H1 (cell line): Measurements from ENCODE around the gene TPD52L2. TPM values are rescaled to one million over a fixed set of nuclear protein-coding genes. Genes with fewer than 3 reads are reported as not detected.
"Not testable (repeated sequence)": the region's sequence is repeated elsewhere in the genome, so short reads cannot be mapped to it uniquely, and the experiment has no call there.

Experiments used
- CTCF ChIA-PET: fragments of 300-600 bp; sonication (Branson Sonifier 250); formaldehyde crosslinking; loops from one replicate; lab custom pipeline; 2021; ENCODE audit not compliant: partially characterized antibody; lab: Charles Lee
- POLR2A ChIA-PET: fragments of 300-600 bp; sonication (Branson Sonifier 250); formaldehyde crosslinking; loops from one replicate; lab custom pipeline; 2021; ENCODE audit warnings: inconsistent platforms; ENCODE audit not compliant: partially characterized antibody; lab: Charles Lee
- DNase-seq, 2 experiments: peaks; one replicate each; pipeline versions ENCODE4 v3.0.0 to v3.0.0-alpha.2; 2010 to 2022; ENCODE audit warnings: low spot score in 2 of 2, low read depth in 1 of 2, mixed read lengths in 1 of 2
- FAIRE-seq: peaks from 2 replicates; lab custom pipeline; 2011; peaks lifted over from hg19 to GRCh38; lab: Jason Lieb, UNC
- H2AFZ ChIP-seq: 2 replicates; pipeline ENCODE4 v1.8.1; 2012; ENCODE audit warnings: low read length, inconsistent platforms
- H2AK5ac ChIP-seq: 2 replicates; pipeline ENCODE4 v1.6.1; 2013; ENCODE audit warnings: low read depth, low read length
- H2BK120ac ChIP-seq: replicated peaks from 2 replicates; pipeline ENCODE3; 2013; ENCODE audit warnings: low read depth, low read length, inconsistent platforms
- H2BK12ac ChIP-seq: 2 replicates; pipeline ENCODE4 v1.6.1; 2013; ENCODE audit warnings: low read depth, low read length
- H2BK15ac ChIP-seq: 2 replicates; pipeline ENCODE4 v1.6.1; 2013; ENCODE audit warnings: low read length
- H2BK20ac ChIP-seq: 2 replicates; pipeline ENCODE4 v1.6.1; 2013; ENCODE audit warnings: low read length
- H2BK5ac ChIP-seq: 2 replicates; pipeline ENCODE4 v1.6.1; 2013; ENCODE audit warnings: low read depth, low read length
- H3K14ac ChIP-seq: 2 replicates; pipeline ENCODE4 v1.6.1; 2013; ENCODE audit warnings: inconsistent platforms; ENCODE audit not compliant: insufficient read length
- H3K18ac ChIP-seq: 2 replicates; pipeline ENCODE4 v1.6.1; 2013; ENCODE audit warnings: low read length; ENCODE audit errors: extremely low read depth
- H3K23ac ChIP-seq: 2 replicates; pipeline ENCODE4 v1.6.1; 2013; ENCODE audit warnings: inconsistent platforms; ENCODE audit not compliant: insufficient read length
- H3K23me2 ChIP-seq: 2 replicates; pipeline ENCODE4 v1.6.1; 2013; ENCODE audit warnings: low read depth, low read length
- H3K27ac ChIP-seq: 2 replicates; pipeline ENCODE4 v1.6.1; 2011; ENCODE audit warnings: low read depth, low read length, inconsistent platforms
- H3K27me3 ChIP-seq, 4 experiments: replicated peaks in 1 of 4; 1 replicate in 1 of 4; 2 replicates in 3 of 4; pipeline versions ENCODE4 v1.6.1 to v1.8.1; 2011 to 2013; ENCODE audit warnings: low read length in 3 of 4, mild to moderate bottlenecking in 3 of 4, inconsistent platforms in 2 of 4, mixed read lengths in 2 of 4, moderate library complexity in 1 of 4; ENCODE audit not compliant: control insufficient read depth in 3 of 4, insufficient read depth in 3 of 4; ENCODE audit errors: extremely low read depth in 1 of 4
- H3K36me3 ChIP-seq, 4 experiments: 2 replicates each; pipeline versions ENCODE4 v1.6.1 to v1.8.1; 2011 to 2013; ENCODE audit warnings: mild to moderate bottlenecking in 4 of 4, low read length in 3 of 4, moderate library complexity in 2 of 4, control low read depth in 1 of 4, inconsistent platforms in 1 of 4; ENCODE audit not compliant: insufficient read depth in 4 of 4, control insufficient read depth in 2 of 4
- H3K4ac ChIP-seq: replicated peaks from 2 replicates; pipeline ENCODE3; 2013; ENCODE audit warnings: low read length, low read depth, mixed read lengths, inconsistent platforms; ENCODE audit not compliant: insufficient read length
- H3K4me1 ChIP-seq, 4 experiments: replicated peaks in 1 of 4; 1 replicate in 1 of 4; 2 replicates in 3 of 4; pipeline versions ENCODE4 v1.6.1 to v1.8.1; 2011 to 2013; ENCODE audit warnings: low read length in 3 of 4, inconsistent platforms in 2 of 4, mixed read lengths in 1 of 4; ENCODE audit not compliant: insufficient read depth in 4 of 4, control insufficient read depth in 3 of 4
- H3K4me2 ChIP-seq, 2 experiments: 2 replicates each; pipeline versions ENCODE4 v1.6.1 to v1.8.1; 2011 to 2013; ENCODE audit warnings: low read depth in 2 of 2, low read length in 2 of 2, control low read depth in 1 of 2, inconsistent platforms in 1 of 2, mild to moderate bottlenecking in 1 of 2; ENCODE audit not compliant: insufficient read depth in 1 of 2
- H3K4me3 ChIP-seq, 4 experiments: fragments of 200-600, 300-600 bp in 1 of 4; sonication (generic), shearing (Covaris generic), sonication (Bioruptor Twin) in 1 of 4; 2 replicates each; pipeline versions ENCODE4 v1.5.1 to v1.8.1; 2011 to 2016; ENCODE audit warnings: low read length in 4 of 4, low read depth in 3 of 4, control low read depth in 2 of 4, inconsistent platforms in 2 of 4, mild to moderate bottlenecking in 2 of 4, mixed read lengths in 1 of 4, moderate library complexity in 1 of 4; ENCODE audit not compliant: insufficient read depth in 2 of 4; ENCODE audit errors: extremely low read depth in 1 of 4
- H3K56ac ChIP-seq: replicated peaks from 2 replicates; pipeline ENCODE3; 2013; ENCODE audit warnings: low read depth, mild to moderate bottlenecking, mixed read lengths, low read length, inconsistent platforms; ENCODE audit not compliant: insufficient read length
- H3K79me1 ChIP-seq: 2 replicates; pipeline ENCODE4 v1.6.1; 2013; ENCODE audit warnings: low read depth, low read length, control low read depth
- H3K79me2 ChIP-seq, 2 experiments: 2 replicates each; pipeline versions ENCODE4 v1.6.1 to v1.8.1; 2012 to 2013; ENCODE audit warnings: low read length in 2 of 2, mild to moderate bottlenecking in 2 of 2, inconsistent platforms in 1 of 2; ENCODE audit not compliant: insufficient read depth in 2 of 2, control insufficient read depth in 1 of 2
- H3K9ac ChIP-seq, 4 experiments: replicated peaks in 1 of 4; 1 replicate in 1 of 4; 2 replicates in 3 of 4; pipeline versions ENCODE4 v1.6.1 to v1.8.1; 2011 to 2013; ENCODE audit warnings: low read depth in 3 of 4, low read length in 3 of 4, control low read depth in 2 of 4, mild to moderate bottlenecking in 2 of 4, moderate library complexity in 2 of 4, inconsistent platforms in 1 of 4; ENCODE audit errors: extremely low read depth in 1 of 4
- H3K9me3 ChIP-seq, 2 experiments: 2 replicates each; pipeline versions ENCODE4 v1.6.1 to v1.8.1; 2012 to 2013; ENCODE audit warnings: mild to moderate bottlenecking in 2 of 2, moderate library complexity in 2 of 2, control low read depth in 1 of 2, inconsistent platforms in 1 of 2, low read depth in 1 of 2, low read length in 1 of 2, mixed read lengths in 1 of 2; ENCODE audit not compliant: insufficient read depth in 2 of 2
- H4K20me1 ChIP-seq, 2 experiments: replicated peaks in 1 of 2; 2 replicates each; pipeline versions ENCODE3 to v1.8.1; 2011 to 2013; ENCODE audit warnings: inconsistent platforms in 2 of 2, low read length in 2 of 2, mild to moderate bottlenecking in 1 of 2; ENCODE audit not compliant: insufficient read depth in 2 of 2, control insufficient read depth in 1 of 2
- H4K5ac ChIP-seq: 2 replicates; pipeline ENCODE4 v1.6.1; 2013; ENCODE audit warnings: low read length, low read depth, mixed read lengths, inconsistent platforms; ENCODE audit not compliant: insufficient read length
- H4K8ac ChIP-seq: 2 replicates; pipeline ENCODE4 v1.8.0; 2013; ENCODE audit warnings: mild to moderate bottlenecking, moderate library complexity, low read length, inconsistent platforms; ENCODE audit not compliant: insufficient read depth; ENCODE audit errors: extremely low read depth
- H4K91ac ChIP-seq: replicated peaks from 2 replicates; pipeline ENCODE3; 2013; ENCODE audit warnings: low read length, mixed read lengths, inconsistent platforms; ENCODE audit not compliant: insufficient read length
- KDM1A ChIP-seq: fragments of 200-600, 300-600 bp; sonication (generic); IDR thresholded peaks from 2 replicates; pipeline ENCODE4 v1.7.1; 2016; ENCODE audit warnings: mild to moderate bottlenecking, low read length, borderline replicate concordance
- POLR2A ChIP-seq, 2 experiments: IDR thresholded peaks; 1 replicate in 1 of 2; 2 replicates in 1 of 2; pipeline ENCODE4 v1.6.1; 2011; ENCODE audit warnings: low read depth in 2 of 2, low read length in 2 of 2, mild to moderate bottlenecking in 2 of 2; ENCODE audit errors: control extremely low read depth in 1 of 2
- SIX5 ChIP-seq: IDR thresholded peaks from 2 replicates; pipeline ENCODE4 v1.6.1; 2011; ENCODE audit warnings: mild to moderate bottlenecking, low read depth, low read length
- SP4 ChIP-seq: IDR thresholded peaks from 2 replicates; pipeline ENCODE4 v1.6.1; 2012; ENCODE audit warnings: low read length, inconsistent platforms
- SUZ12 ChIP-seq: fragments of 200-600 bp; sonication (generic); IDR thresholded peaks from 2 replicates; pipeline ENCODE4 v1.6.1; 2012; ENCODE audit warnings: mild to moderate bottlenecking, inconsistent platforms, low read length, moderate library complexity, mixed read lengths
- WGBS, 2 experiments: shearing (Covaris generic) in 1 of 2; methylation state at CpG; one replicate each; pipeline versions ENCODE4 v1.1.6 to v1.1.7; 2013 to 2015; ENCODE audit warnings: low lambda C conversion rate in 2 of 2, mixed read lengths in 2 of 2, inconsistent platforms in 1 of 2, low coverage in 1 of 2, missing lambda C conversion rate in 1 of 2; ENCODE audit not compliant: insufficient replicate concordance in 2 of 2, insufficient coverage in 1 of 2, insufficient read length in 1 of 2; ENCODE audit errors: extremely low coverage in 1 of 2, missing lambda C conversion rate in 1 of 2; 5-methylcytosine and 5-hydroxymethylcytosine counted together
- polyA plus RNA-seq, 7 experiments: library from polyadenylated mRNA; depleted of rRNA in 3 of 7; stranded (reverse) in 5 of 7; unstranded in 2 of 7; fragments of >200 nt in 5 of 7; fragments of 200-250 nt in 2 of 7; gene quantifications; 1 replicate in 5 of 7; 2 replicates in 1 of 7; 4 replicates in 1 of 7; pipeline versions ENCODE4 v1.2.1 to v1.2.3, GENCODE V29; 2011 to 2013; ENCODE audit warnings: missing spikeins in 2 of 7, mixed read lengths in 2 of 7
- total RNA-seq: library from RNA; stranded (reverse); fragmentation: NEBNext Ultra II Directional; extraction: Animal tissue kit (Norgen Biotek cat#: 25700); gene quantifications from 2 replicates; pipeline ENCODE4 v1.2.1, GENCODE V29; 2021

The TPD52L2 gene
- total and polyA plus RNA-seq, 2 of the 8 experiments (the other 6 are each of a cell fraction or from before 2014, with no cell fraction given): 77.1 to 80.2 TPM

- no peak for TF ChIP-seq SUZ12
- TF ChIP-seq POLR2A (IDR thresholded peaks at IDR 0.05; ENCODE audit: control extremely low read depth in 1 of 2, low read depth in 2 of 2, low read length in 2 of 2): no peak
- no peak for TF ChIP-seq SIX5
- no peak for TF ChIP-seq SP4
- no peak for TF ChIP-seq KDM1A
These were observed 14.2 kb upstream of the TPD52L2 start (continued) for GRCh38 chr20:63850689-63851547.

GRCh38 chr20:63851548-63851943 lies 13.5 kb upstream of the TPD52L2 start:
- H3K4me2 ChIP-seq, H3K27ac ChIP-seq, H3K4me3 ChIP-seq, H3K23ac ChIP-seq, DNase-seq, H4K20me1 ChIP-seq, H3K9ac ChIP-seq, H3K27me3 ChIP-seq, H4K91ac ChIP-seq, H2BK15ac ChIP-seq, H3K18ac ChIP-seq, H3K9me3 ChIP-seq, H3K79me1 ChIP-seq, H3K14ac ChIP-seq, H3K36me3 ChIP-seq, H4K5ac ChIP-seq, H4K8ac ChIP-seq, H2AFZ ChIP-seq, H3K56ac ChIP-seq, H3K4ac ChIP-seq, H2AK5ac ChIP-seq, H2BK5ac ChIP-seq, FAIRE-seq, H2BK20ac ChIP-seq, H3K79me2 ChIP-seq: not testable (repeated sequence)
- POLR2A ChIA-PET: interaction anchor here (1.3 kb wide), 2 partner anchors 11 to 13 kb away, joined by 3 read pairs; no protein-coding TSS in a partner anchor
- H3K23me2 ChIP-seq: peaks cover 14% of the 10 kb centered on the region; the same call in 1 of the 2 replicates
- H3K4me1 ChIP-seq: peaks cover 6 to 44% (median 39%) of the 10 kb centered on the region in 4 experiments
- peak overlapping the region; percentile 2; the same call in 1 of the 2 replicates for H2BK12ac ChIP-seq
- peak overlapping the region; percentile 15 for H2BK120ac ChIP-seq
- CTCF ChIA-PET: interaction anchor here (0.7 to 1.2 kb wide), 3 partner anchors 43 to 344 kb away, joined by 3 read pairs; no protein-coding TSS in a partner anchor
- WGBS, 2 experiments: 91% methylated on average over 14 of the region's 14 CpGs; no CpG with 5 or more reads in 1 of the 2 experiments
